CD4-positive, CD25-positive, alpha-beta regulatory T cell (primary cell): Measurements from ENCODE around the gene GPHN. TPM values are rescaled to one million over a fixed set of nuclear protein-coding genes. Genes with fewer than 3 reads are reported as not detected.

Experiments used
- ATAC-seq, 2 donors: fragments of 150-1000 bp; cut with Tn5 transposase; one replicate each; pipeline ENCODE4 v1.10.0; 2021; ENCODE audit warnings: low read depth in 2 of 2, moderate number of reproducible peaks in 2 of 2, moderate library complexity in 1 of 2
- DNase-seq, 3 donors: peaks; one replicate each; pipeline versions ENCODE4 v3.0.0 to v3.0.0-alpha.2; 2012 to 2022; ENCODE audit warnings: mixed read lengths in 1 of 3
- H3K27ac ChIP-seq: one replicate; pipeline ENCODE4 v1.7.0; 2013; ENCODE audit warnings: mild to moderate bottlenecking, low read length; ENCODE audit not compliant: insufficient read depth, poor library complexity, severe bottlenecking
- H3K27me3 ChIP-seq: one replicate; pipeline ENCODE4 v1.7.0; 2013; ENCODE audit warnings: low read length; ENCODE audit not compliant: control insufficient read depth, insufficient read depth
- H3K36me3 ChIP-seq: one replicate; pipeline ENCODE4 v1.7.0; 2013; ENCODE audit warnings: mild to moderate bottlenecking, low read length, moderate library complexity; ENCODE audit not compliant: control insufficient read depth, insufficient read depth
- H3K4me1 ChIP-seq: 2 replicates; pipeline ENCODE4 v1.7.0; 2013; ENCODE audit warnings: mild to moderate bottlenecking, low read length; ENCODE audit not compliant: insufficient read depth, control insufficient read depth, poor library complexity, severe bottlenecking
- H3K4me3 ChIP-seq: one replicate; pipeline ENCODE4 v1.7.0; 2013; ENCODE audit warnings: low read depth, mild to moderate bottlenecking, low read length, moderate library complexity
- H3K9me3 ChIP-seq, 2 experiments: 1 replicate in 1 of 2; 2 replicates in 1 of 2; pipeline ENCODE4 v1.7.0; 2013; ENCODE audit warnings: low read length in 2 of 2, mild to moderate bottlenecking in 1 of 2, moderate library complexity in 1 of 2; ENCODE audit not compliant: control insufficient read depth in 2 of 2
- H3K27ac Mint-ChIP-seq, 3 donors: one replicate each; pipeline ENCODE4 v1.8.0; 2020 to 2022; ENCODE audit warnings: mild to moderate bottlenecking in 3 of 3, mixed read lengths in 3 of 3, moderate library complexity in 2 of 3
- H3K27me3 Mint-ChIP-seq: one replicate; pipeline ENCODE4 v1.8.0; 2022; ENCODE audit warnings: mild to moderate bottlenecking, mixed read lengths
- H3K36me3 Mint-ChIP-seq: one replicate; pipeline ENCODE4 v1.8.0; 2020; ENCODE audit warnings: mixed read lengths
- H3K4me1 Mint-ChIP-seq, 4 donors: one replicate each; pipeline ENCODE4 v1.8.0; 2020 to 2022; ENCODE audit warnings: mixed read lengths in 4 of 4, mild to moderate bottlenecking in 1 of 4
- H3K4me3 Mint-ChIP-seq, 4 donors: one replicate each; pipeline ENCODE4 v1.8.0; 2020 to 2022; ENCODE audit warnings: mild to moderate bottlenecking in 4 of 4, mixed read lengths in 4 of 4, moderate library complexity in 3 of 4
- H3K9me3 Mint-ChIP-seq, 7 donors: one replicate each; pipeline ENCODE4 v1.8.0; 2020 to 2022; ENCODE audit warnings: mixed read lengths in 7 of 7, mild to moderate bottlenecking in 3 of 7, moderate library complexity in 2 of 7
- polyA plus RNA-seq, 4 donors: library from polyadenylated mRNA; unstranded; fragments of 300-500 nt; fragmentation: Illumina TruSeq; gene quantifications; one replicate each; pipeline ENCODE4 v1.2.3, GENCODE V29; 2021
- total RNA-seq: library from RNA; stranded (reverse); gene quantifications from one replicate; pipeline ENCODE4 v1.2.3, GENCODE V29; 2022

GPHN gene
- total and polyA plus RNA-seq, 5 donors from 2014 or later = 8.3 to 19.5 (median 11.2) TPM

DNA sequence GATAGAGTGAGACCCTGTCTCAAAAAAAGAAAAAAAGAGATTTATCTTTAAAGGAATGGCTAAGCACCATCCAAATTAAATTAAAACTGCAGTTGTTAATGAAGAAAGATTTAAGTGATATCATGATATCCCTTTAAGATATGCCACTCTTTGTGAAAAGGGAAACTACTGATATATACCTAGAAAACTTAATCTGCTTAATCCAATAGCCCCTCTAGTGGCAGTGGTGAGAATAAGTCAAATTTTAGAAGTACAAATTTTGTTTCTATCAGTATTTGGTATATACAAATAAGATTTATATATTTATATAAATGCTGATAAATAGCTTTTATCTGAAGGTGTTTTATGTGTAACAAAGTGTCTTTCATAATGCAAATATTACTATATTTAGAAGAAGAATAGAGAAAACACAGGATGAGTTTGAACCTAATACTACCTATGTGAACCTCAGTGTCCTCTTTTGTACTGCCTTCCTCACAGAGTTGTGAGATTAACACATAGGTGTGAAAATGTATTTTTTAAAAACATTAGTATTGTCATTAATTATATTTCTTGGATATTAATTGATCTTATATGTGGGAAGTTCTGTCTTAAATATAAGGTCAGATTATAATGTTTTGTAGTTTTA is 629.9 kb downstream of the GPHN start:
- no peak overlapping the region for H3K27ac ChIP-seq
- no peaks in the 10 kb centered on the region for H3K27me3 ChIP-seq
- Mint-ChIP-seq H3K27ac (no peak overlapping the region), H3K27me3 (no peaks in the 10 kb centered on the region), H3K4me3 (no peak overlapping the region), H3K4me1 (peaks cover 0 to 14% (median 4%) of the 10 kb centered on the region in 4 donors), H3K36me3 (peaks cover 14% of the 10 kb centered on the region), H3K9me3 (peaks cover 0 to 2% (median 0%) of the 10 kb centered on the region in 7 donors)
- no peak for ATAC-seq
- no peaks in the 10 kb centered on the region for H3K36me3 ChIP-seq
- peak in 2 of 3 donors; percentile 10 to 24 for DNase-seq
- no peaks in the 10 kb centered on the region for H3K4me1 ChIP-seq
- H3K9me3 ChIP-seq = no peaks in the 10 kb centered on the region
- no peak overlapping the region for H3K4me3 ChIP-seq

GRCh38 chr14:67140556-67140955 is 632.6 kb downstream of the GPHN start:
- Mint-ChIP-seq H3K36me3 (peaks cover 22% of the 10 kb centered on the region), H3K27ac (no peak overlapping the region), H3K4me1 (peaks cover 0 to 4% (median 0%) of the 10 kb centered on the region in 4 donors), H3K4me3 (no peak overlapping the region), H3K9me3 (no peaks in the 10 kb centered on the region), H3K27me3 (no peaks in the 10 kb centered on the region)
- no peak overlapping the region for H3K27ac ChIP-seq
- no peak overlapping the region for H3K4me3 ChIP-seq
- ATAC-seq (no peak), DNase-seq (no peak)
- no peaks in the 10 kb centered on the region for H3K27me3 ChIP-seq
- H3K36me3 ChIP-seq = no peaks in the 10 kb centered on the region
- no peaks in the 10 kb centered on the region for H3K9me3 ChIP-seq
- no peaks in the 10 kb centered on the region for H3K4me1 ChIP-seq

DNA sequence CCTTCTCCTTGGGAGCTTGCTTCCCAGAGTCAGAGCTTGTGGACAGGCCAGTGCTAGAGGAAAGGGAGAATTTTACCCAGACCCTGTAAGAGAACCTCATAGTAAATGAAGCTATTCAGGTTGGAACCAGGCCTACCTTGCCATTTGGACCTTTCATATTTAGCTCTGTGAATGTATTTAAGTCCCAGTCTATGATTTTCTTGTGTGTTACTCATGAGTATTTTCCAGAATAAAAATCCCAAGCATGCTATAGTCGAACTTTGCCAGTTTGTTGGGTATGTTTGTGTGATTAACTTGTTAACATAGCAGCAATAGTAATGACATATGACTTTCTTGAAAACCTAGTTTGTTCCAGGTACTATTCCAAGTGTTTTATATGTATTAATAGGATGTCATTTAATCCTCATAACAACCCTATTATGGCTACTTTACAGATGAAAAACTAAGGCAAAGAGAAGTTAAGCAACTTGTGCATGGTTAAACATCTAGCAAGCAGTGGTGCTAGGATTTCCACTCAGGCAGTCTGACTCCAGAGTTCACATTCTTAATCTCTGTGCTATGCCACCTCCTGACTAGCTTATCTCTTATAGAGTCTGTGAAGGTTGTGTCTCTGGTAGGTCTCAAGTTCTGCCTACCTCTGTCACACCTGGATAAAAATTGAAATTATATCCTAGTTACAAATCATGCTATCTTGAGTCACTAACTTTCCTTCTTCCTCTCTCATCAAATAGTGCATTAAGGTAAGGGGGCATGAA is 633.4 kb downstream of the GPHN start:
- no peak overlapping the region for H3K4me3 Mint-ChIP-seq
- Histone ChIP-seq H3K27me3 (no peaks in the 10 kb centered on the region), H3K9me3 (no peaks in the 10 kb centered on the region), H3K4me1 (no peaks in the 10 kb centered on the region), H3K36me3 (no peaks in the 10 kb centered on the region), H3K4me3 (no peak overlapping the region), H3K27ac (no peak overlapping the region)
- DNase-seq (no peak), ATAC-seq (no peak)
- no peaks in the 10 kb centered on the region for H3K9me3 Mint-ChIP-seq
- no peaks in the 10 kb centered on the region for H3K4me1 Mint-ChIP-seq
- no peaks in the 10 kb centered on the region for H3K27me3 Mint-ChIP-seq
- no peak overlapping the region for H3K27ac Mint-ChIP-seq
- peaks cover 26% of the 10 kb centered on the region for H3K36me3 Mint-ChIP-seq

GRCh38 chr14:67151082-67151666 is 643.2 kb downstream of the GPHN start:
- no peaks in the 10 kb centered on the region for H3K9me3 Mint-ChIP-seq
- DNase-seq (no peak), ATAC-seq (no peak)
- H3K36me3 Mint-ChIP-seq = peaks cover 6% of the 10 kb centered on the region
- Histone ChIP-seq H3K27ac (no peak overlapping the region), H3K36me3 (no peaks in the 10 kb centered on the region), H3K9me3 (no peaks in the 10 kb centered on the region), H3K4me3 (no peak overlapping the region), H3K27me3 (no peaks in the 10 kb centered on the region), H3K4me1 (no peaks in the 10 kb centered on the region)
- peak overlapping the region in 1 of 3 donors; percentile 52 for H3K27ac Mint-ChIP-seq
- peaks cover 0 to 3% (median 0%) of the 10 kb centered on the region in 4 donors for H3K4me1 Mint-ChIP-seq
- H3K4me3 Mint-ChIP-seq = no peak overlapping the region
- H3K27me3 Mint-ChIP-seq = no peaks in the 10 kb centered on the region

GRCh38 chr14:67158566-67158965 is 650.6 kb downstream of the GPHN start:
- DNase-seq (peak in 1 of 3 donors; percentile 28), ATAC-seq (no peak)
- peak overlapping the region in 1 of 3 donors; percentile 15 for H3K27ac Mint-ChIP-seq
- Histone ChIP-seq H3K27me3 (no peaks in the 10 kb centered on the region), H3K9me3 (no peaks in the 10 kb centered on the region), H3K27ac (no peak overlapping the region), H3K36me3 (no peaks in the 10 kb centered on the region), H3K4me1 (no peaks in the 10 kb centered on the region), H3K4me3 (no peak overlapping the region)
- H3K27me3 Mint-ChIP-seq = no peaks in the 10 kb centered on the region
- no peak overlapping the region for H3K4me3 Mint-ChIP-seq
- peaks cover 5 to 8% (median 7%) of the 10 kb centered on the region in 4 donors for H3K4me1 Mint-ChIP-seq
- no peaks in the 10 kb centered on the region for H3K9me3 Mint-ChIP-seq
- no peaks in the 10 kb centered on the region for H3K36me3 Mint-ChIP-seq

- Histone ChIP-seq H3K9me3 (no peaks in the 10 kb centered on the region), H3K36me3 (no peaks in the 10 kb centered on the region), H3K4me1 (no peaks in the 10 kb centered on the region), H3K27me3 (no peaks in the 10 kb centered on the region), H3K4me3 (no peak overlapping the region), H3K27ac (no peak overlapping the region)
- H3K9me3 Mint-ChIP-seq = no peaks in the 10 kb centered on the region
- H3K36me3 Mint-ChIP-seq = peaks cover under 1% of the 10 kb centered on the region
- DNase-seq = no peak
- H3K27me3 Mint-ChIP-seq = no peaks in the 10 kb centered on the region
- no peak for ATAC-seq
- H3K4me1 Mint-ChIP-seq = peaks cover 3 to 12% (median 6%) of the 10 kb centered on the region in 4 donors
- H3K4me3 Mint-ChIP-seq = no peak overlapping the region
- no peak overlapping the region for H3K27ac Mint-ChIP-seq
Observed at GRCh38 chr14:67162385-67162784, 654.4 kb downstream of the GPHN start.

- no peak for ATAC-seq
- Histone ChIP-seq H3K27me3 (no peaks in the 10 kb centered on the region), H3K27ac (no peak overlapping the region), H3K4me3 (no peak overlapping the region), H3K9me3 (no peaks in the 10 kb centered on the region), H3K36me3 (no peaks in the 10 kb centered on the region), H3K4me1 (no peaks in the 10 kb centered on the region)
- no peaks in the 10 kb centered on the region for H3K27me3 Mint-ChIP-seq
- H3K27ac Mint-ChIP-seq = no peak overlapping the region
- peaks cover 19% of the 10 kb centered on the region for H3K36me3 Mint-ChIP-seq
- H3K4me3 Mint-ChIP-seq = no peak overlapping the region
- H3K9me3 Mint-ChIP-seq = peaks cover 0 to 2% (median 0%) of the 10 kb centered on the region in 7 donors
- peak in 2 of 3 donors; percentile 32 to 58 for DNase-seq
- peaks cover 0 to 5% (median 1%) of the 10 kb centered on the region in 4 donors for H3K4me1 Mint-ChIP-seq
Observed at GRCh38 chr14:67166450-67166853, 658.5 kb downstream of the GPHN start.
